ENCODE data around the gene STX11.

The STX11 gene

GRCh38 chr6:144106206-144106605 lies 44.1 kb upstream of the STX11 start:
- Histone ChIP-seq H3K9me3 (ENCODE audit: control insufficient read depth, low read length) (no peaks in the 10 kb centered on the region), H3K4me2 (ENCODE audit: low read length) (no peak overlapping the region), H3K27me3 (ENCODE audit: control insufficient read depth, insufficient read depth, low read length) (no peaks in the 10 kb centered on the region), H3K79me2 (no peaks in the 10 kb centered on the region), H3K4me1 (no peaks in the 10 kb centered on the region), H3K27ac (no peak overlapping the region), H3K9ac (no peak overlapping the region), H3K36me3 (ENCODE audit: control insufficient read depth, insufficient read depth, low read length) (no peaks in the 10 kb centered on the region), H2AFZ (no peak overlapping the region), H3K4me3 (ENCODE audit: low read depth, low read length) (no peak overlapping the region)
- no peak for TF ChIP-seq CTCF (IDR thresholded peaks at IDR 0.05)

GRCh38 chr6:144110210-144110609 lies 40.1 kb upstream of the STX11 start:
- H3K36me3 ChIP-seq (ENCODE audit: control insufficient read depth, insufficient read depth, low read length): no peaks in the 10 kb centered on the region
- no peak overlapping the region for H3K4me3 ChIP-seq (ENCODE audit: low read depth, low read length)
- no peaks in the 10 kb centered on the region for H3K9me3 ChIP-seq (ENCODE audit: control insufficient read depth, low read length)
- H3K4me1 ChIP-seq: no peaks in the 10 kb centered on the region
- no peak overlapping the region for H3K4me2 ChIP-seq (ENCODE audit: low read length)
- no peak overlapping the region for H3K27ac ChIP-seq
- H3K79me2 ChIP-seq: no peaks in the 10 kb centered on the region
- no peak for TF ChIP-seq CTCF (IDR thresholded peaks at IDR 0.05)
- H3K9ac ChIP-seq: no peak overlapping the region
- H2AFZ ChIP-seq: no peak overlapping the region
- no peaks in the 10 kb centered on the region for H3K27me3 ChIP-seq (ENCODE audit: control insufficient read depth, insufficient read depth, low read length)

- Histone ChIP-seq H3K9ac (no peak overlapping the region), H3K36me3 (ENCODE audit: control insufficient read depth, insufficient read depth, low read length) (no peaks in the 10 kb centered on the region), H3K27me3 (ENCODE audit: control insufficient read depth, insufficient read depth, low read length) (no peaks in the 10 kb centered on the region), H3K79me2 (no peaks in the 10 kb centered on the region), H3K9me3 (ENCODE audit: control insufficient read depth, low read length) (no peaks in the 10 kb centered on the region), H3K4me1 (no peaks in the 10 kb centered on the region), H3K4me2 (ENCODE audit: low read length) (no peak overlapping the region), H2AFZ (no peak overlapping the region), H3K27ac (no peak overlapping the region), H3K4me3 (ENCODE audit: low read depth, low read length) (no peak overlapping the region)
- TF ChIP-seq CTCF (IDR thresholded peaks at IDR 0.05): no peak
Measured at GRCh38 chr6:144113366-144113765, 37.0 kb upstream of the STX11 start.

- Histone ChIP-seq H2AFZ (no peak overlapping the region), H3K4me2 (ENCODE audit: low read length) (no peak overlapping the region), H3K4me1 (no peaks in the 10 kb centered on the region), H3K27me3 (ENCODE audit: control insufficient read depth, insufficient read depth, low read length) (no peaks in the 10 kb centered on the region), H3K79me2 (no peaks in the 10 kb centered on the region), H3K27ac (no peak overlapping the region), H3K4me3 (ENCODE audit: low read depth, low read length) (no peak overlapping the region), H3K36me3 (ENCODE audit: control insufficient read depth, insufficient read depth, low read length) (no peaks in the 10 kb centered on the region), H3K9me3 (ENCODE audit: control insufficient read depth, low read length) (no peaks in the 10 kb centered on the region), H3K9ac (no peak overlapping the region)
- no peak for TF ChIP-seq CTCF (IDR thresholded peaks at IDR 0.05)
Measured at GRCh38 chr6:144115219-144115618, 35.1 kb upstream of the STX11 start.

GRCh38 chr6:144119376-144119775 lies 30.9 kb upstream of the STX11 start:
- Histone ChIP-seq H3K9me3 (ENCODE audit: control insufficient read depth, low read length) (no peaks in the 10 kb centered on the region), H3K79me2 (no peaks in the 10 kb centered on the region), H3K36me3 (ENCODE audit: control insufficient read depth, insufficient read depth, low read length) (no peaks in the 10 kb centered on the region)

More at GRCh38 chr6:144119376-144119775, 30.9 kb upstream of the STX11 start:
- TF ChIP-seq CTCF (IDR thresholded peaks at IDR 0.05): no peak
- H3K4me1 ChIP-seq: no peaks in the 10 kb centered on the region
- no peak overlapping the region for H3K9ac ChIP-seq
- H3K27me3 ChIP-seq (ENCODE audit: control insufficient read depth, insufficient read depth, low read length): no peaks in the 10 kb centered on the region
- H2AFZ ChIP-seq: no peak overlapping the region
- no peak overlapping the region for H3K4me3 ChIP-seq (ENCODE audit: low read depth, low read length)
- H3K4me2 ChIP-seq (ENCODE audit: low read length): no peak overlapping the region
- no peak overlapping the region for H3K27ac ChIP-seq
